CD1c-positive myeloid dendritic cell (primary cell): Measurements from ENCODE around the gene TSTD1.
"Not testable (repeated sequence)": the region's sequence is repeated elsewhere in the genome, so short reads cannot be mapped to it uniquely, and the experiment has no call there.

Experiments
- DNase-seq: peaks from one replicate; pipeline ENCODE4 v3.0.0-alpha.2; 2016; ENCODE audit errors: extremely low spot score

Gene TSTD1

GRCh38 chr1:161009602-161010211, 29.1 kb downstream of the TSTD1 start:
- no peak for DNase-seq

GRCh38 chr1:161008869-161009510, 29.8 kb downstream of the TSTD1 start:
- DNase-seq: no peak

- no peak for DNase-seq
These were observed 31.4 kb downstream of the TSTD1 start for GRCh38 chr1:161007369-161007768.

DNA sequence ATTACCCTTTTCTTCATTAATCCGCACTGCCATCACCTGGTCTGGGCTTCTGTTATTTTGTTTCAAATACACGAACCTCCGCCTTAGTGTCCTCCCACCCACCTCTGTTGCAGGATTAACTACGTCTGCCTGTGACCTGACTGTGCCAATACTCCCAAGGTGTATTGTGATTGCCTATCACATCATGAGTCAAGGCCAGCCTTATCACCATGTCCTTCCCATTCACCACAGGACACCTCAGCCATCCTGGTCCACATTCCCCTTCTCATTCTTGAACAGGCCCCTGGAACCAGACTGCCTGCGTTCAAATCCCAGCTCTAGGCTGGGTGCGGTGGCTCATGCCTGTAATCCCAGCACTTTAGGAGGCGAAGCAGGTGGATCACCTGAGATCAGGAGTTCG, 32.2 kb downstream of the TSTD1 start:
- DNase-seq: no peak

GRCh38 chr1:161001525-161001924, 37.2 kb downstream of the TSTD1 start:
- no peak for DNase-seq

DNA sequence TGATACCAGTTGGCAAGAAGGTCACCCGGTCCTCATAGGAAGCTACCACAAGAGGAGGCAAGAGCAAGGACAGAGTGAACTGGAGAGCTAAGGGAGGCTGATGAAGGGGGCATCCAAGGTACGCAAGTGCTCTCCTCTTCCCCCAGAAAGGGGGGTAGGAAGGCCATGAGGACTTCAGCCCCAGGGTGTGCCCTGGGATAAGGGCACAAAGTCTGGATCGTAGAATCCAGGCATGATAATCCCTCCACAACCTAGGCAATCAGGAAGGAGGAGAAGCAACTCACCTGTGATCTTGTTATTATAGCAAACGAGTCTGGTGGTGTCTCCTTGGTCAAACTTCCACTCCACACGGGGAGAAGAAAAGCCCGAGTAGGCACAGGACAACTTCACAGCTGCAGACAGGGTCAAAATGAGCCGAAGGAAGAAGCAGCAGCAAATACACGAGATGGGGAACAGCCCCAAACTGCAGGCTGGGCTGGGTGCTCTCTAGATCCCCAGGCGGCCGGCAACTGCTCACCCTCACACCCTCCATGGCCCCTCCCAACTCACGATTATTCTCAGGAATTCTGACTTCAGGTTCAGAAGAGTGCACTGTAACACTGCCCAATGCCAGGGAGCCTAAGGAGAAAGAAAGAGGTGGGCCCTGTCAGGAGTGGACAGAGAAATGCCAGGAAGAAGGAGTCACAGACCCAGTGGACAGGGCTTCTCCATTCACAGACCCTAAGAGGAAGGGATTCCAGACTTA, 37.9 kb downstream of the TSTD1 start:
- no peak for DNase-seq

DNA sequence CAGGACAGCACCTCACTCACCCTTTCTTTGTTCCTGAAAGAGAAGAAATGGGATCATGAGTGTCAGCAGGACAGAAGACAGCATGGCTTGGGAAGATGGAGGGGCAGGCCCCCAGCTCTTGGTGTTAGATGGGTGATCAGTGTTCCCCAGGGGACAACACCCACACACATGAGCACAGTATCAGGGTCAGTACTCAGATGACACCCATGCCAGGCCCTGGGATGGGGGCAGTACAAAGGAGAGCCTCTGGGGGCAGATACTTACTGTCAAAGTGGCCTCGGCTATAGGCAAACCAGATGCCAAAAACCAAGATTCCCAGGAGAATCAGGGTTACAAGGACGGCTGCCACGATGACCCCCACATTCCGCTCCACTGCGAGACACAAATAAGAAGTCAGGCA, 39.4 kb downstream of the TSTD1 start:
- DNase-seq: no peak

DNA sequence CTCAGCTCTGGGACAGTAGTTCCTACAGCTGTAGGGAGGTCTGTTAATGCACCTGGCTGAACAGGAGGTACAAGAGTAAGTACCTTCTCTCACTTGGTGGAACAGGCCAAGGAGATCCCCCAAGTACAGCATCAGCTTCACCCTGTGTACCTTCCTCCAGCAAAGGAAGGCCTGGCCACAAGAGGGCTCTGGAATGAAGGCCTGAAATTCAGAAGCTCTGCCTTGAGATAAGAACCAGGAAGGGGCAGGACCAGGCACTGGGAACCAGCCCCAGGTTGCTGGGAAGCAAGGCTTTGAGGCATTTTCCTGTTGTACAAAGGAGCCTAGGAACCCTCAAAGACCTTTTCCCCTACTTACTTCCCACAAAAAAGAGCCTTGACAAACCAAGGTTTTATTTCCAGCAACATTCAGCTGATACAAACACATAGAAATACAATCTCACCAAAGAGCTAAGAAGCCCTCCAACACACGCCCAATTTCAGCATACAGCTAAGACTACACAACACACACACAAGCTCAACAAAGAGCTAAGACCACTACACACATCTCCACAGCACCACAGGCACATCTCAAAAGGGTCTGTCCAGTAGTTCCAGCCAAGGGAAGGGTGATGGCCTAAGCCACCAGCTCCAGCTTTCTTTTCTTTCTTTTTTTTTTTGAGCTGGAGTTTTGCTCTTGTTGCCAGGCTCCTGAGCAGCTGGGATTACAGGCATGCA, 41.3 kb downstream of the TSTD1 start:
- peak; percentile 62 for DNase-seq

- peak; percentile 58 for DNase-seq
These were observed 42.6 kb downstream of the TSTD1 start for GRCh38 chr1:160996178-160996577.

DNA sequence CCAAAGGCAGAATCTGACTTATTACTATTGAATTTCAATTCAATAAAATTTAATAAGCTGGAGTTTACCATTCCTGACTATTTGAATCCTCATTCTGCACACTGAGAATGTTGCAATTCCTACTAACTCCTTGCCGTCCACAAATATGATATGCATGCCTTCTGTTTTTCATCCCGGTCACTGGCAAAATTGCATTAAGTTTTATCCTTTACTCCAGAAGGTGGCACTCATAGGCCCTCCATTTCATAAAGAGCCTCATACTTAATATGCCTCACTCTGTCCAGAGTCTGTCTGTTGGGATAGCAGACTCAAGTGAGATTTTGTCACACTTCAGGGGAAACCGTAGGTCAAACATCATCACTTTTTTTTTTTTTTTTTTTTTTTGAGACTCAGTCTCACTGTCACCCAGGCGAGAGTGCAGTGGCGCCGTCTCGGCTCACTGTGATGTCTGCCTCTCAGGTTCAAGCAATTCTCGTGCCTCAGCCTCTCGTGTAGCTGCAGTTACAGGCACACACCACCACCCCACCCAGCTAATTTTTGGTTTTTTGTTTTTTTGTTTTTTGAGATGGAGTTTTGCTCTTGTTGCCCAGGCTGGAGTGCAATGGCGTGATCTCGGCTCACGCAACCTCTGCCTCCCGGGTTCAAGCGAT, 45.1 kb downstream of the TSTD1 start:
- peak; percentile 24 for DNase-seq

DNA sequence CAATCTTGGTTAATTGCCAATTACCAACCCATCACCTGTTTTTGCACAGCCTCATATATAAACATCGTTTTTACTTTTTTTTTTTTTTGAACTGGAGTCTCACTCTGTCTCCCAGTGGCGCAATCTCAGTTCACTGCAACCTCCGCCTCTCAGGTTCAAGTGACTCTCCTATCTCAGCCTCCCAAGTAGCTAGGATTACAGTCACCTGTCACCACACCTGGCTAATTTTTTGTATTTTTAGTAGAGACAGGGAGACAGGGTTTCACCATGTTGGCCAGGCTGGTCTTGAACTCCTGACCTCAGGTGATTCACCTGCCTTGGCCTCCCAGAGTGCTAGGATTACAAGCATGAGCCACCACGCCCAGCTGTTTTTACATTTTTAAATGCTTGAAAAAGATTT, 46.7 kb downstream of the TSTD1 start:
- not testable (repeated sequence) for DNase-seq
